Stimulated activated CD8-positive, alpha-beta memory T cell treated with anti-CD3 and anti-CD28 coated beads, Interleukin-12 subunit alpha, Interleukin-12 subunit beta, amount 100 ng/mL, for 24 hours (primary cell): Measurements from ENCODE around the gene CCDC178.

Source experiments
- DNase-seq: peaks from one replicate; pipeline ENCODE4 v3.0.0-alpha.2; 2020; ENCODE audit errors: extremely low read depth

Gene CCDC178

DNA sequence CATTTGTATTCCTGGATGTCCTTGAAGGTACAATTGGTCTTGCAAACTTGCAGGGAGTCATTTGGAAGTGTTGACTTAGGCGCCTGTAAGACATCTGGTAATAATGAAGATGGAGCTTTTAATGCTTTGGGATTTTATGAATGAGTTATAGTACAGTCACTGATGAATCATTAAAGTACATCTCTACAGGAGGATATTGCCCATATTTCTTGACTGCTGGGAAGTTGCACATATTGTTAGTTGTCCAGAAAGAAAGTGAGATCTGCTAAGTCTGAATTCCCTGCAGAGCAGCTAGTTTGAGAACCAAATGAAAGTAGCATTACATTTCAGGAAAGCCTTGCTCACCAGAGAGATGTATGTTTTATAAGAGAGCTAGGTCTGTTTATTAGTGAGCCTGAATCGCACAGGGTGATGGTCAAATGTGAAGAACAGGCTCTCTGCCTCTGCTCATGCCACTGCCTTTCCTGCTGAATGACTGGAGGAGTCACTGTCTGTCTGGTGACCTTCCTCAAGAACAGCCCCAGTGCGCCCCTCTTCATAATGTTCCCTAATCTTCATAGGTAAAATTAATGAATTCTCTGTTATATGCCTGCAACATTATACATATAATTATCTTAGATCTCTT, 528.7 kb downstream of the CCDC178 start:
- no peak for DNase-seq

DNA sequence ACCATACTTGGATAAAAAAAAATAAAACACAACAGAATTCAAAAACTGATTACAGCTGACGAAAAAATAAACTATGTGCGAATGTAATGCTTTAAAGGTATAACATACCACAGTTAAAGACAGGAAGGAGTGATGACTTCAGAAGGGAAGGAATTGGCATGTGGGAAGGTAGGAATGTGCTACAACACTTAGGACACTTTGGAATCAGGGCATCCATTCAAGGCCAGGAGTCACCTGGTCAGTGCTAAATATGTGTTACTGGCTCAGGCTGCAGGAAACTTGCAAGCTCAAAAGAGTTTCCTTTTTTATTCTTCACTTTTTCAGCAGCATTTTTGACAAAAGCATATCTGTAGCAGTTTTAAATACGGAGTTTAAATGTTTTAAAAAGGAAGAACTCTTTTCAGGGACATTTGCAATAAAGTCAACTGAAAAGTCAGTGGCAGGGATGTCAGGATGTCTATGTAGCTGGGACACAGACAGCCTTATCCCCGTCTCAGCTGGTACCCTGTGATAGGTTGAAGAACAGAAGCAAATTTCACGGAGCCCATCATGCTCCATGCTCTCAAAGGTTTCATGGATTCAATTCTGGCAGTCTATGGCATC, 529.7 kb downstream of the CCDC178 start:
- no peak for DNase-seq

DNA sequence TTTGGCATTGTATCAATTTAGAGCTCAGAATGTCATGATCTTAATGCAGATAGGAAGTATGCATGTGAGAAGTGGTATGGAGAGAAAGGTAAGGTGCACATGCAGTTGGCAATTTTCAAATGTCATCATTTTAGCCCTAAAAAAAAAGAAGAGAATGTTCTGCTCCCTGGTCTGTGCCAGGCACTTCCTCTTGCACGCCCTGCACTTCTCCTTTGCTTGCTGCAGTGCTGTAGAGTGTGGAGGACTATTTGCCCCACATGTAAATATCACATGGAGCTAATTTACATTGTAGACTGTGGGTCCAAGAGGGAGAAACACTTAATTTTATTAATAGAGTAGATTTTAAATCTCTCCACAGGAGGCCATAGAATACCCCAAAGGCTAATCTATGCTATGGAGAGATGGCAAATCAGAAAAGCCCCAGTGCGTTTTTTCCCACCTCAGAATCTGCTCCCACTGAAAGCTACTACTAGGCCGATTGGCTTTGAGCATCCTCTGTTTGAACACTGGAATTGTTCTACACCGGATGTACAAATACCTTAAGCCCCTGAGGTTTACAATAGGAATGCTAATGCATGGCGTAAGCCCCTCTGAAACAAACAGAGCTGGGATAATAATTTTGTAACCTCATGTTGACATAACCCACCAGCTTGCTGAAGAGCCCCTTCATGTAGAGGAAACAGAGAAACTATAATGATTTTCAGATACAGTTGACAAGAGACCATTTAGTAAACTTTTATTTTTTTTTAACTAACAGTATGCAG, 530.5 kb downstream of the CCDC178 start:
- no peak for DNase-seq

DNA sequence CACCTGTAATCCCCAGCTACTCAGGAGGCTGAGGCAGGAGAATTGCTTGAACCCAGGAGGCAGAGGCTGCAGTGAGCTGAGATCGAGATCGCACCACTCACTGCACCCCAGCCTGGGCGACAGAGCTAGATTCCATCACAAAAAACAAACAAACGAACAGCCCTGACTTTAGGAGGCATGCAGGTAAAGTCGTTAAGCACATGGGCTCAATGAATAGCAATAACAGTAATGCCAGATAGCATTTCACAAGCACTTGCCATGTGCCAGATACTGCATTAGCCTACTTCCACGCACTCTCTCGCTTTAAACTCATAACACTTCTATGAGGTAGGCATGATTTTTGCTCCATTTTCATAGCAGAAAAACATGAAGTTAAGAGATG, 532.1 kb downstream of the CCDC178 start:
- no peak for DNase-seq

DNA sequence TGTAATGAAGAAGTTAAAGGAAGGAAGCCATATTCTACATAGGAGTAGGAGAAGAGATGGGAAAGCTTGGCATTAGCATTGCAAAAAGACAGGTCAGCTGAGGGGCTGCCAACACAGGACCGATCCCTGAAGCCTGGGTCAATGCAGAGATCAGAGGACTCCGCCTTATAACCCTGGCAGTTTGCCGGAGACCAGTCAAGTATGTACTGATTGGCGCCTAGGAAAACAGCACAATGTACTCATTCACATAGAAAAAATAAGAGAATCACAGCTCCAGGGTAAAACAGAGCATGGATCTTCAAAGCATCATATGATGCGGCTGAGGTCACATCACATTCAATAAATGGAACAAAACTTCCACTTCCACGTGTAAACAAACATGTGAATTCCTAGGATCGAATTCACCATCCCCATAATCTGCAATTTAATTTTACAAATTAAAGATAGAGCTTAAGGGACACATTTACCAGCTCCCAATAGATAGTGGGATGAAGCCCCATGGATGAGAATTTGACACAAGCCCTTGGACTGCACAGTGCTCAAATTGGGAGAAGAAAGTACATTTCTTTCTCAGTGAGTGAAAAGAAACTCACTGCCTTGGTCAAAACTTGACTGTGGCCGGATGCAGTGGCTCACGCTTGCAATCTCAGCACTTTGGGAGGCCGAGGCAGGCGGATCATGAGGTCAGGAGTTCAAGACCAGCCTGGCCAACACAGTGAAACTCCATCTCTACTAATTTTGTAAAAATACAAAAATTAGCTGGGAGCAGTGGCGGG, 532.7 kb downstream of the CCDC178 start:
- no peak for DNase-seq

DNA sequence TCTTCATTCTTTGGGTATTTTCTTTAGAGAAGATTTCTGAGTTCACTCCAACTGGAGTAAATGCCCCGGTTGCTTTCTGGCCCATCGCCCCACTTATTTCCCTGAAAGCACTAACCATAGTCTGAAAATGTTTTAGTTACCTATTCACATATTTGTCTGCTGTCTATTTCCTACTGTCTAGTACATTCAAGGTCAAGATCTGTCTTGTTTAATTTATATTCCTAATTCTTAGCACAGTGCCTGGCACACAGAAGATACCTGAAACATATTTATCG, 533.3 kb downstream of the CCDC178 start:
- DNase-seq = no peak

DNA sequence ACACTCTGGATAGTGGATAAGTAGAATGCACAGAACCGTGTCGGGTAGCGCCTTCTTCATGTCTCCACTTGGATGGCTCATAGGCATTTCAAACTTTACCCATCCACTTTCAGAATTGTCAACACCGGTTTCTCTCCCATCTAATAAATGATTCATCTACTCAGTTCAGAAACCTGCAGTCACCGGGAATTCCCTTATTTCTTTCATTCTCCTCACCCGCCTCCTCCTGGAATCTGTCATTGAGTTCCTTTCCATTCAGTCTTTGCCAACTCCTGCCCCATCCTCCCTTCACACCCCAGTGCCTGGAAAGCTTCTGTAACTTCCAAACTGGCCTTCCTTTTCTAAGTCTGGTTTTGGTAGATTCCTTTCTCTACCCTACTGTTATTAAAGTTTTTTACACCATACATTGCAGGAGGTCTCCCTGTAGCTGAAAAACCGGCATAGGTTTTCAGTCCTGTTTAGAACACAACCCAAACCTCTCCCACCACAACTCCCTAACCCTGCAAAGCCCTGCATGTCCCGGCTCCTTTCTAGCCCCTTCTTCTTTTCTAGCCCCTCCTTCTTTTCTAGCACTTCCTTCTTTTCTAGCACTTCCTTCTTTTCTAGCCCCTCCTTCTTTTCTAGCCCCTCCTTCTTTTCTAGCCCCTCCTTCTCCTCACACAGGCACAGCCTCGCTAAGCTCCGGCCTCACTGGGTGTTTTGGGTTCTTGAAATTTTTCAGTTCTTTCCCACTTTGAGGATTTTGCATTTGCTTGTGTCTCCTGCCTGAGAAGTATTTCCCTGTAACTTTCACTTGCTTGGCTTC, 533.8 kb downstream of the CCDC178 start:
- no peak for DNase-seq

DNA sequence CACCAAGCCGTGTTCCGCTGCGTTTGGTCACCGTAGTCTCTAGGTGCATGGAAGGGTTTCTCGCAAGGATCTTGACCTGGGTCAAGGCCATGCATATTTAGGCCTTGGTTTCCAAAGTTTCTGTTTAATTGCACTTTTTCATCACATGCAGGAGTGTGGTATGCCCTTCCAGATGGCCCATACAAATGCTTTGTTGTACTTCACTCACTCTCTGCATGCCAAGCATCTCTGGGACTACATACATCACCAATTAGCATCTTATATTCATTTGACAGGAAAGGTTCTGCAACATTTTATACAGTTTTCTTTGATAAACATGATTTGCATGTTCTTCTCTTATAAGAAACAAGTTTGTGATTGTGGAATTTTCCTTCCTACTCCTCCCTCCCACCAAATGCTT, 534.9 kb downstream of the CCDC178 start:
- DNase-seq = no peak

DNA sequence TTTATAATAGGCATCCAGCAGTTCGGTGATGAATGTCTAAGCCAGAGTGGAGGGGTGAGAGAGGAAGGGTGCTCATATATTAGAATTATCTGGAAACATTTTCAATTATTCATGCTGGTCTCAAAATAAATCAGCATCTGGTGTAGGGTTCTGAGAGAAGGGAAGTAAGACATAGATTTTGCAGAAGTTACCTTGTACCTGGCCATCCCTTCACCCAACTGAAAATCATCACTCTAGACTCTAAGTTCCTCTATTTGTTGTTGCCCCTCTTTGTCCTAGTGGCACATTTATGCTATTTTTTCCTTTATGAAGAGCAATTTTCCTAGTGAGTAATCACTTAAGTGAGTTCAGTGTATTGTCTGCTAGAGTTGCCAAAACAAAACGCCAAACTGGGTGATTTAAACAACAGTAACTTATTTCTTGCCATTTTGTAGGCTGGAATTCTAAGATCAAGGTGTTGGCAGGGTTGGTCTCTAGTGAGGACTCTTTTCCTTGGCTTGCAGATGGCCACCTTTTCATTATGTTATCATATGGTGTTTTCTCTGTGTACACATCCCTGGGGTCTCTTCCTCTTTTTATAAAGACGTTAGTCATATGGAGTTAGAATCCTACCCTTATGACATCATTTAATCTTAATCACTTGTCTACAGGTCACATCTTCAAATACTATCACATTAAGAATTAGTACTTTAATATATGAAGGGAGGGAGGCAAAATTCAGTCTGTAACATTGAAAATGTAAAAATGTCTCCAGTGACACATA, 537.8 kb downstream of the CCDC178 start:
- no peak for DNase-seq

DNA sequence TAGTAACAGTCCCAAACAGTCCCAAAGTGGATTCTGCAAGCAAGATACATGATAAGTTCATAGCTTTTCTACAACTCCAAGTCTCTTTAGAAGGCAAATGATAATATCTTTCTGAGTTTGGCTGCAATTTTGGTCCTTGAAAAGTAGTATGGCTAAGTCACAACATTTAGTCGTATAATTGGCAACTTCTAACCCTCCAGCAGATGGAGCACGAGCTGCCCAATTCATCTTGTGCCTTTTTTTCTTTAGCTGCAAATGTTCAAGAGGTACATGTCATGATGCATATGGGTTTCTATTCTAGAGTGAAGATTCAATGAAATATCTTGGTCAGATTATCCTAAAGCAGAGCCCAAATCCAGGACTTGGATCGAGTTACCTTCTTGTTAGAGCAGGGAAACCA, 540.7 kb downstream of the CCDC178 start:
- DNase-seq = no peak

DNA sequence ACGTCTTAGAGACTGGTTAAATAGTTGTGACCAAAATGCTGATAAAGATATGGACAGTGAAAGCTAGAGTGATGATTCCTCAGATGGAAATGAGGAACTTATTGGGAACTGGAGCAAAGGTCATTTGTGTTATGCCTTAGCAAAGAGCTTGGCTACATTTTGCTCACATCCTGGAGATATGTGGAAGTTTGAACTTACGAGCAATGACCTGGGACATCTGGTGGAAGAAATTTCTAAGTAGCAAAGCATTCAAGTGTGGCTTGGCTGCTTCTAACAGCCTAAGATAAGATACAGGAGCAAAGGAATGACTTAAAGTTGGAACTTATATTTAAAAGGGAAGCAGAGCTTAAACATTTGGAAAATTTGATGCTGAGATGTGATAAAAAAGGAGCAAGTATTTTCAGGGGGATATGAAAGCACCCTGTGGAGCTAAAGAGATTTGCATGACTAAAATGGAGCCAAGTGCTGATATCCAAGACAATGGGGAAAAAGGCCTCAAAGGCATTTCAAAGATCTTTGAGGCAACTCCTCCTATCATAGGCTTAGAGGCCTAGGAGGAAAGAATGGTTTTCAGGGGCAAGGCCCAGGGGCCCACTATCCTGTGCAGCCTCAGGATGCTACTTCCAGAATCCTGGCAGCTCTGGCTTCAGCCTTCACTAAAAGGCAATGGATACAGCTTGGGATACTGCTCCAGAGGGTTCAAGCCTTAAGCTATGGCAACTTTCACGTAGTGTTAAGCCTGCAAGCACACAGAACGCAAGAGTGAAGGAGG, 543.6 kb downstream of the CCDC178 start:
- no peak for DNase-seq

DNA sequence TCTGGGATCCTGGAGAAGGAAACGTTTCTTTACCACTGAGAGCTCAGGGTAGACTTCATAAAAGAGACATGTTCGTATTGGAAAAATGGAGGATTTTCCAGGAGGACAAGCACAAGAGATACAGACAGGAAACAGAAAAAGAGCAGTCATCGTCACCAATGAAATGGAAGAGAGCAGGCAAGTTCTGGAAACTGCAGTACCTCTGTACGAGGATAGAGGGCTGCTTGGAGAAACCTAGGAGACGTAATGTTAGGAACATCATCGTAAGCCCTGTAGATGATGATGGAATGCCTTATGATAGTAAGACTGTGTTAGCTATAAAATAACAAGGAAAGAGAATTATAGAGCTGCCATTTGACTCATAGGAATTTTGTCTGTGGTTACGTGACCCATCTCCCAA, 546.6 kb downstream of the CCDC178 start:
- DNase-seq = no peak

DNA sequence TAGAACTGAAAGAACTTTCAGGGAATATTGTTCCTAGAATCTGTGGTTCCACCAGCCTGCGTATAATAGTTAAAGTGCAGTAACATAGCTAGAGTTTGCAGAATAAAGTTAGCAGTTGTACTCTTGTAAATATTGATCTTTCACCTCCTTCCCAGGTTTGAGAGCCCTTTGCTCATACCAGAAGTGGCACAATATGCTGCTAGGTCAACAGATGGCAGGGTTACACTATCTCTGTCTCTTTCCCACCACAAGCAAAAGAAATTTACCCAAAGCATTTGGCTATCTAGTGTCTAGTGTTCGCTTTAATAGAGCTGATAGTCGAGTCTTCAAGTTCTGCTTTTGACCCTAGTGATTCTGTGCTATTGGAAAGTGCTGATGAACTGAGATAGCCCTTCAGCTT, 548.7 kb downstream of the CCDC178 start:
- DNase-seq = no peak

DNA sequence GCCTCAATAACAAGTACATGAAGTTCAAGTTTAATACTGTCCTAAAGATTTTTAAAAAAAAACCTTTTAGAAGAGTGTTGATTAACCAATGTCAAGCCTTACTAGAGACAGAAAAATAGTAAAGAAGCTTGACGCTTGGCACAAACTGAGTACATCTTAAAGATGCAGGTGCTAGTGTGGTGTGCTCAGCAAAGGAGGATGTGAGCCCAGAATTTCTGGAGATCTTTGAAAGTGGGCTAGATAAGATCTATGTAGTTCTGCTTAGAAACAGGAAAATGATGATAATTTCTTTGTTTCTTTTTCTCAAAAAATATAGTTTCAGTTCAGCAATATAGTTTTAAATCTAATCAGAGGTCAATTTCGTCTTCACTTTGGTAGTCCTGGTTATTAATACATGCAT, 549.4 kb downstream of the CCDC178 start:
- DNase-seq = no peak

DNA sequence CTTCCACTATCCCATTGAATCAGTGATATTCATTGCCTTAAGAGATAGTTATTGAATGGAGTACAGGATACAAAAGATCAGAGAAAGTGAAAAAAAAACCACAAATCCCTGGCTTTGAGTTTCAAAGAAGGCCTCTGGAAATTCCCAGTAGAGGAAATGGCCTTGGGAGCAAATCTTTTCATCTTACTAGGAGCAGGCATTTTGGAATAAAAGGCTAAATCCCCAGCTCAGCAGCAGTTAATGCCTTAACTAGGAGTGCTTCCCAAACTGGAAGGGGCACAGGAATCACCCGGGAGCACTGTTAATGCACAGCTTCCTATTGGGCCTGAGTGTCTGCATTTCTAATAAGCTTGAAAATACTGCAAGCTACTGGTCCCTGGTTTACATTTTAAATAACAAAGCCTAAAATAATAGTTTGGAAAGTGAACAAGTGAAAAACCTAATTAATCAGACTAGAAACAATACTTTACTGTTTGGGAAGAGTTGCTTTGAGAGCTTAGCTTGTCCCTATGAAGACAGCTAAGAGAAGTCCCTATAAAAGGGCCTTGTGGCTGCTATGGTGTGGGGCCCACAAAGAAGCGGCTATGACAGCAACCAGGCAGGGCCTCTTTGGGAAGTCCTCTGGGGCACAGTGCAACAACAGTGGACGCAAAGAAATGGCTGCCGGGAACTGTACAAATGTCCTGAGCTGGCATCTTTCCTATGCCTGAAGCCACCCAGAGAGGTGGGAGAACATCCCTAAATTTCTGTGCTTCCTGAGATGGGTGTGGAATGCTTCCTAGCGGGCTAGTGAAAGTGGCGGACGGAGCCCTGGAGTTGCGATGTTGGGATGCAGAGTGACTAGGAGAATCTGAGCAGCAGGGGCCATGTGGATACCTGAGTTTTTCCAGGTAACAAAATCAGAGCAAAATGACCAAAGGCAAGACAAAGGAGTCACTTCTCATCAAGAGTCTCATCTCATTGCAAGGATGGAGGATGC, 550.6 kb downstream of the CCDC178 start:
- DNase-seq = no peak

DNA sequence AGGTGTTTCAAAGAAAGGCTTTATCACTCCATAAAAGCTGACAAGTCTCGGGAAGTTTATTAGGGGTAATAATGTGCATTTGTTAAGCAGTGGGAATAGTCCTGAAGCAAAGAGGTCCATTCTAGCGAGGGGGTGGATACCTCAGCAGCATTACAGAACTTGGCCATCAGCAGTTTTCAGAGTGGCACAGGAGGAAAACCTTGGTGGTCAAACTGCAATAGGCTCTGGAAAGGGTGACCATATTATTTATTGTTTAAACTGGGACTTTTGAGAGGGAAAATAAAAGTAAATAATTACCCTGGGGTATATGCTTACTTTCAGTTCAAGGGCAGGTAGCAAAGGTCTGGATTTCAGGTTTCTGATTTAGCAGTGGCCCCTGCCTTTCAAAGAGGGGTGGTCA, 552.2 kb downstream of the CCDC178 start:
- no peak for DNase-seq
